Prostate gland (tissue), 2 donors: ENCODE data around the gene BABAM2. TPM values are rescaled to one million over a fixed set of nuclear protein-coding genes. Genes with fewer than 3 reads are reported as not detected.

Source experiments
- DNase-seq: peaks from one replicate; pipeline ENCODE4 v3.0.0-alpha.2; 2019; ENCODE audit warnings: low spot score
- H3K27ac ChIP-seq, 2 donors: fragments of 200-600 bp; sonication (generic); 2 replicates each; pipeline ENCODE4 v1.5.1; 2017 to 2019
- H3K27me3 ChIP-seq: fragments of 200-600 bp; sonication (generic); replicated peaks from 2 replicates; pipeline ENCODE4 v1.5.1; 2019; ENCODE audit not compliant: insufficient read depth
- H3K36me3 ChIP-seq, 2 donors: fragments of 200-600 bp; sonication (generic); 1 replicate in 1 of 2; 2 replicates in 1 of 2; pipeline versions ENCODE4 v1.5.1 to v1.8.1; 2017 to 2019
- H3K4me1 ChIP-seq: fragments of 200-600 bp; sonication (generic); replicated peaks from 2 replicates; pipeline ENCODE4 v1.5.1; 2019
- H3K4me3 ChIP-seq, 2 donors: fragments of 200-600 bp; sonication (generic); 2 replicates each; pipeline ENCODE4 v1.5.1; 2017 to 2019
- H3K9me3 ChIP-seq: fragments of 200-600 bp; sonication (generic); 2 replicates; pipeline ENCODE4 v1.5.1; 2017
- CTCF ChIP-seq, 4 experiments: fragments of 200-600 bp in 2 of 4; fragments of 450-650 bp in 2 of 4; sonication (generic) in 2 of 4; IDR thresholded peaks; 1 replicate in 3 of 4; 2 replicates in 1 of 4; pipeline ENCODE4 v1.5.1; 2016 to 2019; ENCODE audit warnings: antibody characterized with exemption in 4 of 4, mild to moderate bottlenecking in 2 of 4, moderate library complexity in 2 of 4
- POLR2A ChIP-seq: fragments of 450-650 bp; IDR thresholded peaks from one replicate; pipeline ENCODE4 v1.6.1; 2016; ENCODE audit warnings: antibody characterized with exemption, mild to moderate bottlenecking
- POLR2AphosphoS5 ChIP-seq: sonication (generic); formaldehyde crosslinking; IDR thresholded peaks from one replicate; pipeline ENCODE4 v1.6.1; 2017; ENCODE audit warnings: antibody characterized with exemption
- WGBS: methylation state at CpG from one replicate; pipeline ENCODE4 v1.1.5; 2018; 5-methylcytosine and 5-hydroxymethylcytosine counted together
- intact Hi-C: fragments of 100-400 bp; cut with DNase I; formaldehyde crosslinking; loops from one replicate; pipeline ENCODE4 v1.14.2; 2022
- total RNA-seq, 2 donors: library from RNA; depleted of rRNA; stranded (reverse); fragments of >200 nt; gene quantifications; one replicate each; pipeline ENCODE4 v1.1.0, GENCODE V29; 2016

BABAM2 gene
- total RNA-seq, 2 donors from 2014 or later = 35.8 to 37.3 TPM

DNA sequence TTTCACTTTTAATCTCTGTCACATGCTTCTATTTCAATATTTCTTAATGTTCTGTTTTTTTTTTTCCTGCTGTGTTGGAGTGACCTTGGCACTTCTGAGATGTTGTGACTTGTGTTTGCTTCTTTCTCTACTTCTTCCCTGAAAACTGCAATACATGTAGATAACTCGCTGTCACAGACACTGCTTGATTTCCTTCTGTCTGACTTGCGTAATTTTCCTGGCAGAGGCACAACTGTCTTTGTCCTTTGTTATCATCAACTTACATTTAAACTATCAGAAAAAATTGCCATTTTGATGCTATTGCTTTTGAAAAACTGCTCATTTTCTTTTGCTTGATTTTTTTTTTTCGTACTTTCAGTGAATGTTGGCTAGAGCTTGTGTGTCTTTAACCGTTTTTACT is 69.0 kb downstream of the BABAM2 start:
- Histone ChIP-seq H3K27me3 (no peaks in the 10 kb centered on the region), H3K9me3 (no peaks in the 10 kb centered on the region), H3K27ac (no peak overlapping the region), H3K36me3 (no peaks in the 10 kb centered on the region), H3K4me1 (peaks cover 2% of the 10 kb centered on the region), H3K4me3 (no peak overlapping the region)
- intact Hi-C loops = loop anchor here (5.0 to 10.0 kb wide), 3 partner anchors 175 to 433 kb away; partner anchors contain the start of gene FOSL2
- TF ChIP-seq POLR2A = no peak
- peak; percentile 32 for TF ChIP-seq POLR2AphosphoS5
- WGBS = 32% methylated on average over 4 of the region's 4 CpGs
- no peak for DNase-seq

DNA sequence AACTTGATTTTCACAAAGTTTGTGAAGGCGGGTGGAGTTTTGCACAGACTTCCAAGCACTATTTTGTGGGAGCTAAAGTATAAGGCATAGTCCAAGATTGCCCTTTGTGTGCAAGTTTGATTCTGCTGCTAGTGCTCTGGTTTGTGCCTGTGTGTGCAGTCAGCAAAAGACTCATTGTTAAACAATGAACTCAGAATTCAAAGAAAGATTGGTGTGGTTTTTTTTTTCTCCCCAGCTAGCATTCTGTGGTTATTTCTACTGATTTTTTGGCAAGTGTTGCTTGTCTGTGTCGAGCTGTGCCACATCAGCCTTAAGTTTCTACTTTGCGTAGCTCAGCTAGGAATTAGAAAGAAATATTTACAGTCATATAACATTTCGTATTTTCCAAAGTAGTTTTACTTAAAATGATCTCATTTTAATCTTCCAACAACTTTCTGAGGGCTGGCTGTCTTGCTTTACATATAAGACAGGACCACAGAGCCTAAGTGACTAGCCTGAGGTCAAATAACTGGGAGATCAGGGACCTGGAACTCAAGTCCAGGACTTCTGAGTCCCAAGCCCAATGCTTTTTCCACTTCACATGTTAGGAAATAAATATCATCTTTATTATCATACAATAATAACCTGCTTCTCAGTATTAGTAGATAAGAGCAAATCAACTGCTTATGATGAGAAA is 69.8 kb downstream of the BABAM2 start:
- intact Hi-C loops = no loop called here
- H3K27me3 ChIP-seq = no peaks in the 10 kb centered on the region
- DNase-seq = no peak
- no peak overlapping the region for H3K4me3 ChIP-seq
- H3K4me1 ChIP-seq = peaks cover under 1% of the 10 kb centered on the region
- no peak overlapping the region for H3K27ac ChIP-seq
- TF ChIP-seq POLR2AphosphoS5 (no peak), CTCF (IDR thresholded peaks at IDR 0.05) (no peak), POLR2A (no peak)
- no peaks in the 10 kb centered on the region for H3K36me3 ChIP-seq
- H3K9me3 ChIP-seq = no peaks in the 10 kb centered on the region
- 53% methylated on average over 4 of the region's 4 CpGs for WGBS

- TF ChIP-seq CTCF (IDR thresholded peaks at IDR 0.05) (no peak), POLR2A (no peak), POLR2AphosphoS5 (no peak)
- Histone ChIP-seq H3K4me3 (no peak overlapping the region), H3K4me1 (no peaks in the 10 kb centered on the region), H3K27ac (no peak overlapping the region), H3K36me3 (no peaks in the 10 kb centered on the region), H3K9me3 (no peaks in the 10 kb centered on the region), H3K27me3 (no peaks in the 10 kb centered on the region)
- intact Hi-C loops = no loop called here
- 94% methylated on average over 2 of the region's 2 CpGs for WGBS
- no peak for DNase-seq
These were observed 71.5 kb downstream of the BABAM2 start for GRCh38 chr2:27962006-27962405.

GRCh38 chr2:27963472-27963871 is 72.9 kb downstream of the BABAM2 start:
- no peak overlapping the region for H3K4me3 ChIP-seq
- H3K9me3 ChIP-seq = no peaks in the 10 kb centered on the region
- no peaks in the 10 kb centered on the region for H3K36me3 ChIP-seq
- H3K4me1 ChIP-seq = no peaks in the 10 kb centered on the region
- intact Hi-C loops = no loop called here
- no peak overlapping the region for H3K27ac ChIP-seq
- no peak for DNase-seq
- TF ChIP-seq POLR2A (no peak), CTCF (IDR thresholded peaks at IDR 0.05) (no peak), POLR2AphosphoS5 (no peak)
- 85% methylated on average over 1 of the region's 1 CpG for WGBS
- no peaks in the 10 kb centered on the region for H3K27me3 ChIP-seq

GRCh38 chr2:27964067-27964466 is 73.5 kb downstream of the BABAM2 start:
- no peaks in the 10 kb centered on the region for H3K9me3 ChIP-seq
- no peaks in the 10 kb centered on the region for H3K27me3 ChIP-seq
- no peaks in the 10 kb centered on the region for H3K36me3 ChIP-seq
- TF ChIP-seq POLR2AphosphoS5 = no peak
- no peak for TF ChIP-seq POLR2A
- no peak for TF ChIP-seq CTCF (IDR thresholded peaks at IDR 0.05)
- no peak for DNase-seq
- 67% methylated on average over 3 of the region's 3 CpGs for WGBS
- intact Hi-C loops = no loop called here
- H3K27ac ChIP-seq = no peak overlapping the region
- no peaks in the 10 kb centered on the region for H3K4me1 ChIP-seq
- no peak overlapping the region for H3K4me3 ChIP-seq
